NB4 (cell line): ENCODE measurements around the gene ECSIT.

ENCODE experiments used
- DNase-seq: peaks from one replicate; pipeline ENCODE4 v3.0.0; 2010; ENCODE audit warnings: low read depth
- H3K4me3 ChIP-seq: one replicate; pipeline ENCODE4 v1.5.1; 2011; ENCODE audit warnings: mild to moderate bottlenecking, low read depth, low read length, moderate library complexity
- CTCF ChIP-seq: IDR thresholded peaks from one replicate; pipeline ENCODE4 v1.5.1; 2012; ENCODE audit warnings: low read depth, low read length
- MAX ChIP-seq: IDR thresholded peaks from 2 replicates; pipeline ENCODE4 v1.6.1; 2011; ENCODE audit warnings: low read depth, low read length
- MYC ChIP-seq: IDR thresholded peaks from 2 replicates; pipeline ENCODE4 v1.6.1; 2011; ENCODE audit warnings: low read depth, low read length
- POLR2A ChIP-seq: IDR thresholded peaks from 2 replicates; pipeline ENCODE4 v1.6.1; 2011; ENCODE audit warnings: mild to moderate bottlenecking; ENCODE audit not compliant: insufficient read length; ENCODE audit errors: extremely low read depth

ECSIT gene

GRCh38 chr19:11481534-11482383 is 47.2 kb downstream of the ECSIT start:
- peak; percentile 92 for DNase-seq
- 0 out of 2 replicates have a peak, but pooled peaks have one; percentile 15 for TF ChIP-seq MAX
- TF ChIP-seq POLR2A: peak; percentile 15
- no peak for TF ChIP-seq MYC
- no peak overlapping the region for H3K4me3 ChIP-seq

- no peak for DNase-seq
- TF ChIP-seq MYC (no peak), CTCF (no peak), POLR2A (no peak), MAX (no peak)
- H3K4me3 ChIP-seq: no peak within 1 kb of the TSS
These were observed 48.0 kb downstream of the ECSIT start, which contains the start of gene ELAVL3 for GRCh38 chr19:11480715-11481533. Gene ELAVL3, minus strand, starts transcription at chr19:11481046. Its CDS starts 438 bp downstream, at chr19:11480608.

GRCh38 chr19:11479898-11480714 is 48.8 kb downstream of the ECSIT start:
- TF ChIP-seq POLR2A (no peak), CTCF (no peak), MYC (no peak), MAX (no peak)
- H3K4me3 ChIP-seq: no peak overlapping the region
- peak; percentile 27 for DNase-seq

GRCh38 chr19:11479090-11479897 is 49.6 kb downstream of the ECSIT start:
- H3K4me3 ChIP-seq: no peak overlapping the region
- TF ChIP-seq MAX (no peak), MYC (no peak), CTCF (no peak), POLR2A (no peak)
- no peak for DNase-seq

GRCh38 chr19:11478167-11479089 is 50.5 kb downstream of the ECSIT start:
- no peak for TF ChIP-seq MAX
- DNase-seq: no peak
- no peak overlapping the region for H3K4me3 ChIP-seq
